Stimulated activated CD4-positive, alpha-beta T cell treated with anti-CD3 and anti-CD28 coated beads, Interleukin-1b, Interleukin-23, amount 100 ng/mL, for 48 hours (primary cell): Measurements from ENCODE around the gene GUCY1A2.

Experiments
- DNase-seq: peaks from one replicate; pipeline ENCODE4 v3.0.0-alpha.2; 2020

Gene GUCY1A2

DNA sequence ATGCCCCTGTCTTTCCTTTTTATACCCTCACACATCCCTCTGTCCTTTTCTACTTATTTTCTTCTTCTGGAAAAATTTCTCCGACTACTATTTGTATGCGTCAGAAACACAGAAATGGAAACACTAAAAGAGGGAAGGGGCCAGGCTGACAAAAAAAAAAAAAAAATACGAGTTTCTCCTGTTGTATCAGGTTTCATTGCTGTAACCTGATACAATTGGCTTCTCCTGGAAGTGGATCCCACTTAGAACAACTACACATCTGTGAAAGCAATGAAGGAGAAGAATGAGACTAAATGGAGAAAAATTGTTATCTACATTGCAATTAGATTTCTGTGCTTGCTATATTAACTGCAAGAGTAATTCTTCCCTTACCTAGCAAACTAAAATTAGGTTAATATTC is 393.9 kb downstream of the GUCY1A2 start:
- no peak for DNase-seq
